Coronary artery (tissue), 2 donors: Measurements from ENCODE around the gene CROCC2.

Experiments
- DNase-seq: peaks from one replicate; pipeline ENCODE4 v3.0.0-alpha.2; 2017; ENCODE audit warnings: low spot score
- H3K27ac ChIP-seq, 2 donors: fragments of 200-600 bp; sonication (generic); one replicate each; pipeline ENCODE4 v1.5.1; 2016 to 2019
- H3K4me3 ChIP-seq: fragments of 200-600 bp; sonication (generic); 2 replicates; pipeline ENCODE4 v1.5.1; 2016; ENCODE audit warnings: mild to moderate bottlenecking, moderate library complexity
- TF ChIP-seq, protein P1 (sequence below): fragments of 200-600 bp; sonication (generic); IDR thresholded peaks from one replicate; pipeline ENCODE4 v1.5.1; 2019; ENCODE audit warnings: antibody characterized with exemption

The CROCC2 gene

DNA sequence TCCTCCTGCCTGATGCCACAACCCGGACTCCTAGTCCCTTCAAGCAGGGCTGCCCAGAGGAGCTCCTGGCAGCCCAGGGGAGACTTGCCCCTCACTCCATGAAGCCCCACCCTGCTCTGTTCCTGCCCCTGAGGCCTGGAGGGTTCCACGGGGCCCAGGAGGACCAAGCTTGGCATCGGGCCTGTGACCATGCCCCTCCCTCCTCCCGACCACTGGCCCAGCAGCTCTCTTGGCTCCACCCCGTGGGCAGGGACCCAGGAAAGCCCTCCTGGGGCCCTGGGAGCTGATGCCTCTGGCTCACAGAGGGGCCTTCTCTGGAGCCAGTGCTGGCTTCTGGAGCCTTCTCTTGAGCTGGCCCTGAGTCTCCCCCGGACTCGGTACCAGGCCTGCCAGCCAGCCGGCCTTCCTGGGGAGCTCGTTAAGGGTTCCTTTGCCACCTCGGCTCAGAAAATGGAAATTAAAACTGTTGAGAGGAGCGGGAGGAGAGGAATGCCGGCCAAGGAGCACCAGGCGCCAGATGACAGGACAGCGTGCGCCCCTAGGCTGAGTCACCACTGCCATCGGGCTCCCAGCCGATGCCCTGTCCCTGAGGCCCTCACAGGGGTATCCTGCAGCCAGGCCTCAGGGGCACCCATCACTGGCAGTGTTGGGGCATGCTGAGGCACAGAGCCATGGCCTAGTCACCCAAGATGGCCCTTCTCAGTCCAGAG, 51.7 kb downstream of the CROCC2 start:
- DNase-seq, result peak; percentile 59
- TF ChIP-seq, protein P1, sequence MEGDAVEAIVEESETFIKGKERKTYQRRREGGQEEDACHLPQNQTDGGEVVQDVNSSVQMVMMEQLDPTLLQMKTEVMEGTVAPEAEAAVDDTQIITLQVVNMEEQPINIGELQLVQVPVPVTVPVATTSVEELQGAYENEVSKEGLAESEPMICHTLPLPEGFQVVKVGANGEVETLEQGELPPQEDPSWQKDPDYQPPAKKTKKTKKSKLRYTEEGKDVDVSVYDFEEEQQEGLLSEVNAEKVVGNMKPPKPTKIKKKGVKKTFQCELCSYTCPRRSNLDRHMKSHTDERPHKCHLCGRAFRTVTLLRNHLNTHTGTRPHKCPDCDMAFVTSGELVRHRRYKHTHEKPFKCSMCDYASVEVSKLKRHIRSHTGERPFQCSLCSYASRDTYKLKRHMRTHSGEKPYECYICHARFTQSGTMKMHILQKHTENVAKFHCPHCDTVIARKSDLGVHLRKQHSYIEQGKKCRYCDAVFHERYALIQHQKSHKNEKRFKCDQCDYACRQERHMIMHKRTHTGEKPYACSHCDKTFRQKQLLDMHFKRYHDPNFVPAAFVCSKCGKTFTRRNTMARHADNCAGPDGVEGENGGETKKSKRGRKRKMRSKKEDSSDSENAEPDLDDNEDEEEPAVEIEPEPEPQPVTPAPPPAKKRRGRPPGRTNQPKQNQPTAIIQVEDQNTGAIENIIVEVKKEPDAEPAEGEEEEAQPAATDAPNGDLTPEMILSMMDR, result no peak
- no peak overlapping the region for H3K27ac ChIP-seq
- H3K4me3 ChIP-seq, result no peak overlapping the region

DNA sequence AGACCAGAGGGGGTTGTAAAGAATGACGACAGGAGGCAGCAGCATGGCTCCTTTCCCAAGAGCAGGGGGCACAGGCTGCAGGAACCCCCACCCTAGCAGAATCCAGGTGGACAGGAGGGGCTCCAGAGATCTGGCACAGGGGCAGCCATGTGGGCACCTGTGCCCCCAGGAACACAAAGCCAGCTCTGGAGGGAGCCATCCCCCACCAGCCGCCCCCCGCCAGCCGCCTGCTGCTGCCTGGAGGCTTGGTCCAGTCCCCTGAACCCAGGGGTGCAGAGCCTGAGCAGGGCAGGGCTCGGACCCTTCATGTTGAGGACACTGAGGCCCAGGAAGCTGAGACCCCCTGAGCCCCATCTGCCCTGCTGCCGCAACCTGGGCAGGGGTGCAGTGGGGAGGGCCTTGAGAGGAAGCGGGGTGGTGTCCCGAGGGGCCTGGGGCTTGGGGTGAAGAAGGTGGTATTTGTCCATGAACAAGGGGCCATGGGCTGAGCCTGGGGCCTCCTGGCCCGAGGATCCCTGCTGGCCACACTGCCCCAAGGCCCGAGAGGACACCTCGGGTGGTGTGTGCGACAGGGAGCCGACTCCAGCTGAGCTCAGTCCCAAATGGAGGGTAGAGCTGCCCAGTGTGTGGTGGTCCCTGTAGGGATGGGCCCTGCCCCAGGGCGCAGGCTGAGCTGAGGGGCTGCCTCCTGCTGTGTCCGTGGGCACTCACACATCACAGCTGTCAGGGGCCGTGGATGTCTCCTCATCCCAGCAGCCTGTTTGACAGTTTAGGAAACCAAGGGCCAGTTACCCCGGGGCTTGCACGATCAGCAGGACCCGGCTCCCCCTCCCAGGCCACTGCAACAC, 52.5 kb downstream of the CROCC2 start:
- Histone ChIP-seq H3K27ac (no peak overlapping the region), H3K4me3 (no peak overlapping the region)
- TF ChIP-seq, protein P1, result no peak
- DNase-seq, result peak; percentile 59

DNA sequence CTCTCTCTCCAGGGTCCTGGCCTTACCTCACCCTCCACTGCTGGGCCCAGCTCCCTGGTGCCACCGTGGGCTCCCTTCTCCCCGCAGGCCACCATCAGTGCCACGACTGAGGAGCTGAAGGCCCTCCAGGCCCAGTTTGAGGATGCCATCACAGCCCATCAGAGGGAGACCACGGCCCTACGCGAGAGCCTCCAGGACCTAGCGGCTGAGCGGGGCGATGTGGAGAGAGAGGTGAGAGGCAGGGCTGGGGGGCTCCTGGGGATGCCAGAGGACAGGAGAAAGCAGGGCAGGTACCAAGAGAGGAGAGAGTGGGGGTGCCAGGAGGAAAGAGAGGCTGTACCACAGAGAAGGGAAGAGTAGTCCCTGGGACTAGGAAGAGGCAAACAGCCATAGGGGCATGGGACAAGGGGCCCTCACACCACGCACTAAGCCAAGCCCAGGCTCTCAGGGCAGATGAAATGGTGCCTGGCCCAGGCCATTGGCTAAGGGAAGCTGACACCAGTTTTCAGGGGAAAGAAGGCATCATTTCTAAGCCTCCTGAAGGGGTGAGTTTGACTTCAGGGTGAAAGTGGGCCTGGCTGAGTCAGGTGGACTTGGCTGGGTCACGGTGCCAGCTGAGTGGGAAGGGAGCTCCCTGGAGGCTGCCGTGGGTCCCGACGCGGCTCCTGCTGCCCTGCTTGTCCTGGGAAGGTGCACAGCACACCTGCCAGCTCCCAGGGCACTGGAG, 53.2 kb downstream of the CROCC2 start:
- DNase-seq, result peak; percentile 65
- TF ChIP-seq, protein P1, result no peak
- Histone ChIP-seq H3K4me3 (no peak overlapping the region), H3K27ac (no peak overlapping the region)

DNA sequence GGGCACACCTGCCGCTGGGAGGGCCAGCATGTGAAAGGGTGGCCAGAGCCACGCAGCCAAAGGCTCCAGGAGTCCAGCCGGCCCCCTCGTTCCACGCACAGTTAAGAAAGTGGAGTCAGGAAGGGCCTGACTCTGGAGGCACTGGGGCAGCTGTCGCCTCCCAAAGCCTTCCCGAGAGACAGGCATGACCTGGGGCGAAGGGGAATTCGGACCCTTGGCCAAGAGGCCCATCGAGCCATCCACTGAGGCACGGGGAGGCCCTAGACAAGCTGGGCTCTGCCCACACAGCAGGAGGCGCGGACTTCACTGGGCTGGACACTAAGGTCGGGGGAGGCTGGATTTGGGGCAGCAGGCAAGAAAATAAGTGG, 53.8 kb downstream of the CROCC2 start:
- TF ChIP-seq, protein P1, result no peak
- H3K27ac ChIP-seq, result peak overlapping the region in 1 of 2 donors; percentile 52
- no peak overlapping the region for H3K4me3 ChIP-seq
- peak; percentile 59 for DNase-seq

DNA sequence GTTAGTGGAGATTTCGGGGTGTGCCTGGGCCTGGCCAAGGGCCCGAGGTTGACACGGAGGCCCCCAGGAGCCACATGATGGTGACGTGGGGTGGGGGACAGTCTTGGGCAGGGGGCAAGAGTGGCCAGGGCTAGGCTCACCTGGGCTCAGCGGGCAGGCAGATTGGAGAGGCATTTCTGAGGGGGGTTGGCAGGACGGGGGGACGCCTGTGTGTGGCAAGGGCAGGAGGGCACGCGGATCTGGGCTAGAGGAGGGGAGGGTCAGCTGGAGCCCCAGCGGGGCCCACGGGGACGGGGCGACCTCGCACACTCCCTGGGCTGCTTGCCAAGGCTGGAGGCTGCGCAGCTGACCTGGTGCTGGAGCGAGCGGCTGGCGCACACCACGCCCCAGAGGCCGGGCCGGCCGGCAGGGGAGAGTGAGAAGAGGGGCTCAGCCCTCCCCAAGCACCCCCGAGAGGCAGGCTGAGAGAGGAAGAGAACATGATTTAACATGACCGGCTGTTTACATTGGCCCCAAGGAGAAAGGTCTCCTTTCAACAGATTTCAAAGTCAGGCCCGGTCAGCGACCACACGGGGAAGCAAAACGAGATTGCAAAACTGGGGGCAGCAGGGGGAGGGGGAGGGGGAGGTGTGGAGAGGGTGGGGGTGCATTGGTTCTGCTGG, 54.3 kb downstream of the CROCC2 start:
- DNase-seq, result peak; percentile 66
- Histone ChIP-seq H3K4me3 (no peak overlapping the region), H3K27ac (peak overlapping the region in 1 of 2 donors; percentile 52)
- TF ChIP-seq, protein P1, result no peak

DNA sequence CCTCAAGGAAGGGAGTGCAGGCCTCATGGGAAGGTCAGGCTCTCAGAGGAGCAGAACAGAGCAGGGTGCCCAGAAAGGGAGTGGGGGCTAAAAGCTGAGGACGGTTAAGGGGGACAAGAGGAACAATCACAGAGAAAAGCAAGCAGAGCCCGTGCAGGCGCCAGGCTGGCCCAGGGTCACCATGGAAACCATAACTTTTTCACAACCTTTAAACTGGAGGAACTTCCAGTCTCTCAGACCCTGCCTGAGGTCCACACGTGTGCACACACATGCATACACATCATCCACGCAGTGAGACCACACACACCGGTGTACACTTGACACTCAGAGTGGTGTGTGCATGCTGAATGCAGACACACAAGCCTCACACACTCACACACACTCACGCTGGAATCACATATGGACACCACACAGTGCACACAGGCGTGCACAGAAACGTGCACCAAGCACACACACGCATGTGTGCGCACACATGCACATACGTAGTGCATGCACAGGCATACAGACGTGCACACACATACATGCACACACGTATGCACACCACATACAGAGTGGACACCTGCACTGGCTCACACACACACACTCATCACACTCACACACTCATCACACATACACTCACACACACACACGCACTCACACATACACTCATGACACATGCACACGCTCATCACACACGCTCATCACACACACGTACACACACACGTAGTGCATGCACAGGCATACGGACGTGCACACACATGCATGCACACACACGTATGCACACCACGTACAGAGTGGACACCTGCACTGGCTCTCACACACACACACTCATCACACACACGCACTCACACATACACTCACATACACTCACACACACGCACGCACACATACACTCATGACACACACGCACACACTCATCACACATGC, 55.1 kb downstream of the CROCC2 start:
- no peak overlapping the region for H3K4me3 ChIP-seq
- TF ChIP-seq, protein P1, result no peak
- peak; percentile 70 for DNase-seq
- peak overlapping the region in 1 of 2 donors; percentile 52 for H3K27ac ChIP-seq
